NCI-H2107 (cell line): ENCODE results near the gene LY86.

ENCODE experiments used
- DNase-seq: peaks from one replicate; lab custom pipeline; 2025; lab: John Stamatoyannopoulos, UW

The LY86 gene

GRCh38 chr6:6570929-6571671 lies 17.4 kb upstream of the LY86 start:
- no peak for DNase-seq

GRCh38 chr6:6575143-6575542 lies 13.4 kb upstream of the LY86 start:
- no peak for DNase-seq

- DNase-seq, result no peak
These were observed 10.8 kb upstream of the LY86 start for GRCh38 chr6:6577735-6578134.

GRCh38 chr6:6579281-6579680 lies 9.2 kb upstream of the LY86 start:
- no peak for DNase-seq

GRCh38 chr6:6580225-6580856 lies 8.2 kb upstream of the LY86 start:
- DNase-seq, result no peak

GRCh38 chr6:6581054-6581453 lies 7.5 kb upstream of the LY86 start:
- no peak for DNase-seq

- DNase-seq, result no peak
These were observed 6.4 kb upstream of the LY86 start for GRCh38 chr6:6582131-6582530.

GRCh38 chr6:6583836-6584235 lies 4.7 kb upstream of the LY86 start:
- DNase-seq, result no peak

- no peak for DNase-seq
These were observed 4.1 kb upstream of the LY86 start for GRCh38 chr6:6584310-6585002.

GRCh38 chr6:6585003-6585311 lies 3.6 kb upstream of the LY86 start:
- no peak for DNase-seq

- no peak for DNase-seq
These were observed 2.4 kb upstream of the LY86 start for GRCh38 chr6:6586167-6586566.

GRCh38 chr6:6586671-6587526 lies 1.6 kb upstream of the LY86 start:
- DNase-seq, result no peak

GRCh38 chr6:6587696-6588063 lies 840 bp upstream of the LY86 start:
- no peak for DNase-seq

- no peak for DNase-seq
These were observed 597 bp downstream of the LY86 start for GRCh38 chr6:6588924-6589709.

GRCh38 chr6:6590530-6590929 lies 2.0 kb downstream of the LY86 start:
- no peak for DNase-seq

GRCh38 chr6:6591778-6592465 lies 3.4 kb downstream of the LY86 start:
- no peak for DNase-seq

GRCh38 chr6:6592826-6593475 lies 4.4 kb downstream of the LY86 start:
- no peak for DNase-seq

GRCh38 chr6:6593867-6594468 lies 5.4 kb downstream of the LY86 start:
- no peak for DNase-seq

GRCh38 chr6:6595025-6595424 lies 6.5 kb downstream of the LY86 start:
- DNase-seq, result no peak

GRCh38 chr6:6595952-6596351 lies 7.4 kb downstream of the LY86 start:
- DNase-seq, result no peak
